ENCODE results near the gene SLC25A51.
A peak's percentile ranks its signal among the peaks of the same experiment; 100 is the strongest.
"Not testable (repeated sequence)": the region's sequence is repeated elsewhere in the genome, so short reads cannot be mapped to it uniquely, and the experiment has no call there.

SLC25A51 gene

DNA sequence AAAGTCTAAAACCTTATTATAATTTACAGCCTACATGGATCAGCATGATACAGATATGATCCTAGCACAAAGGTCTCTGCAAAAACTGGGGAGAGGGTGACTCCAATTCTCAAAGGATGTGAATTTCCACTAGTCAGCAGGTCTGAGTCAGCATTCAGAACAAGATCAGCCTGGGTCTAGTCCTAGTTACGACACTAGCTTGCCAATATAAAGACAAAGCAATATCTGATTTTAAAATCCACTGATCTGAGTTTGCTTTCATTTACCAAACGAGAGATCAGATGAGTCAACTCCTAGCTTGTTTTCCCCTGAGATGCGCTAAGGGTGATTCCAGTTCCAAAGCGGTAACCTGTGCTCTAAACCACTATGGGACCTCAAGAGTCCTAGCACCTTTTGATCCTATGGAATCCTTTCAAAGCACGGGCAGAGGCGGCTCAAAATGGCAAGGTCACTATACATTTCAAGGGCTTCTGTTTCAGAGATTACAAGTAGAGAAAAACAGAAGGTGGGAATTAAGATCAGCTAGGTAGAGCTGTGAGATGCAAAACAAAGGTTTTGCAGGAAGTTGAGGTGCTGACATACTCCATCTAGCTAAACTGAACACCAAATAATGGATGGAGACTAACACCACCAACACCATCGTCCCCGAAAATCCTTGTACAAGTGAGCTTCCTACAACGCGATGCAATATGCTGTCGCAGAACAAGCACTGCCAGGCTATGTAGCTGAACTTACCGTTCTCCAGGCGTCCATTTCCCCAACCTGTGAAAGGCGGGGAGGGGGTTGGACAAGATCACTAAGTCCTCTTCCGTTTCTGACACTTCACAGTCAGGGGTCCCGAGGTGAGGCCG is 906 bp downstream of the SLC25A51 start:
- peak in 1 of 4 experiments; percentile 35 for DNase-seq

DNA sequence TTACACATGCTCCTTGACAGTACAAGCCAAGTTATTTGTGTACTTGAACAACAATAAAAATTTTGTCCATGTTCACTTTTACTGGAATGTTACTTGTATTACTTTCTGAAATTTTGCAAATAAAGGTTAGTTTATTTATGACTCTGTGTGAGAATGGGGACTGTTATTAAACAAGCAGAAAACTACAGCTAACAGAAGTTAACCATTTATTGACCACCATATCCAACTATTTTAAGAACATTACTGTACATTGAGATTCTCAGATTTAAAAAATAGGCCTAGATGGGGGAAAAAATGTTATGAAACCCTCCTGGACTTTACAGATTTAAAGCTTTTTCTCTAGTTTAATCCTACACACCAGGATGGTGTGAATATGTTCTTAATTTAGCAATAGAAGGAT is 1.8 kb downstream of the SLC25A51 start:
- DNase-seq, result no peak

DNA sequence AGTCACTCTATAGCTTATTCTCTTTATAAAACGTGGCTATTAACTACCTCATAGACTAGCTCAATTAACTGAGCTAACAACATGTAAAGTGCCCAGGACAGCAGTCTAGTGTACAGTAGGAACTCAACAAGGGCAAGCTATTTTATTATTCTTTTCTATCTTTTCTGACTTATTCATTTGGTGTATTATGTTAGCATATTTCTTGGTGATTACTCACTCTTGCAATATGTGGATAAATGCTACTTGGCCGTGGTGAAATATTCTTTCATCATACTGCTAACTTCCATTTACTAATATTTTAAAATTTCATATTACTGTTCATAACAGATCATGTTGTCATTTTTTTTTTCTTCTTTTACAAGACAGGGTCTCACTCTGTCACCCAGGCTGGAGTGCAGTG is 4.9 kb downstream of the SLC25A51 start:
- no peak for DNase-seq

DNA sequence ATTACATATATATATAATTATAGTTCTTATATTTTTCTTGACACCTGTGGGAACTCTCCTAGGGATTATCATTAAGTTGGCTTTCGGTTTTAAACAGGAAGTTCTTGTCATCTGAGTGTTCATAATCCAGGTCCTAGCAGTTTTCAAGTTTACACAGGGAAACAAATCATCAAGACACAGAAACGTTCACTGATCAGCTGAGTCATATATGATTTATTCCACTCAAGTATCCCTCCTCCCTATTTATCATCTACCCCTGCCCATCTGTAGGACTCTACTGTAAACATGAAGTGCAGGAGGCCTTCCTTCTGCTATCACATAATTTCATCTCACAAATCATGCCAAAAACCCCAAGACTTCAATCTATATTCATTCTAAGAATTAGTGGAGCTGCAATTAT is 6.3 kb downstream of the SLC25A51 start:
- no peak for DNase-seq

DNA sequence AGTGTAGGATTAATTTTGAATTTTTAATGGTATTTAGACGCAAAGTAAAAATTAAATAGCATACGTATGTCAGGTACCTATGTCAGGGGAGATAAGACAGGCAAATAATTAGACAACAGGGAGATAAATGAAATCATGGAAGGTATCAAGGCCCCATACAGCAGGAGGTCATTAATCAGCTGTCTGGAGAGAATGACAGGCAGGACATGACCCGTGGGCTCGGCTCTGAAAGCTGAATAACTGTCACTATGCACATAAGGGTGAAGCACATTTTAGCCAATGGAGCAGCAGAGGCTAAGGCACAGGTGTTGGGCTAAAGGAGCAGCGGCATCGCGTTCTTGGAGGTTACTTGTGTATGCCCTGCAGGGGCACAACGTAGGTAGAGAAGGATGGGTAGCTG is 11.9 kb downstream of the SLC25A51 start:
- no peak for DNase-seq

DNA sequence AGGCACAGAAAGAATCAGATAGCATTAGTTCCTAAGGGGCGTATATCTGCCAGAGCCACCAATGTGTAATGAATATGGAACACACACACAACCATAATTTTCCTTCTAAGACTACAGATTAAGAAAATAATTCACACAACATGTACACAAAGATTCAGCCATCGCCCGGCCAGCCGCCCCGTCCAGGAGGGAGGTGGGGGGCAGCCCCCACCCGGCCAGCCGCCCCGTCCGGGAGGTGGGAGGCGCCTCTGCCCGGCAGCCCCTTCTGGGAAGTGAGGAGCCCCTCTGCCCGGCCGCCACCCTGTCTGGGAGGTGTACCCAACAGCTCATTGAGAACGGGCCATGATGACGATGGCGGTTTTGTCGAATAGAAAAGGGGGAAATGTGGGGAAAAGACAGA is 12.9 kb downstream of the SLC25A51 start:
- DNase-seq, result not testable (repeated sequence)

DNA sequence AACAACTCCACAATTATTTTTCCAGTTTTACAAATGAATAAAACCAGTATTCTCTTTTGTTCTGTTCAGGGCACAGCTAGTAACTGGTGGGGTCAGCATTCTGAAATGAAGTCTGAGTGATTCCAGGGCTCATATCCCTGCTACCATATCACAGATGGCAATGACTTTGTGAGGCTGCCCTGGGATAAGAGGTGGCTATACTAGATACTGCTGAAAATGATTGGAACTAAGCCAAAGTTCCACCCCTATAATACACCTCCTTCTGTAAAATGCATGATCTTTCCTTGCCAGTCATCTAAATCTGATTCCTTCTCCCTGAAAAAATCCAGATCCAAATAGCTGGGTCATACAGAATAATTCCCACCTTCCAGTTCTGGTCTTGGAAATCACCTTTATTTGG is 14.4 kb downstream of the SLC25A51 start:
- no peak for DNase-seq

DNA sequence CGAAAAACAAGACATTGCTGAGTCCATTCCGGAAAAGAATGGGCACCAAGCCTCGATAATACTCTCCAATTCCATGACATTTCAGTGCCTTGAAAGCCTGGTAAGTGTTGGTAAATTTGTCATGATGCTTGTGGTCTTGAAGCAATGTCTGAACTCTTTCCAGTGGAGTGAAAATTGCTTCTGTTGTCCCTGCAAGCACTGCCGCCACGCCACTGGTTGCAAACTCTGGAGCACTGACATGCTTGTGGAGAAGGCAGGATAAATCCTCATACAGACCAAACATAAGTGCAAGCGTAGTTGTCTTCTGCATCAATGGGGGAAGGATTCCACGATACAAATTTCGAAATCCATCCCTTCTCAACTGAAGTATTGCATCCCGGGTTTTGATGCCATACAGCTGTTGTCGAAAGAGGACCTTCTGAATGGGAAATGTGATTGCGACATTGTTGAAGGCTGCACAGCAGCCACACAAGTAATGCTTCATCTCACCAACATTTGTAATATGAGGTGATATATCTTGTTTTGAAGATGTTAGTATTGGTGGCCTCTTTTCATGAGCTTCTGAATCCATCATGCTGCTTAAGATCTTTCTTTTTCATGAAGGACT is 15.8 kb downstream of the SLC25A51 start:
- not testable (repeated sequence) for DNase-seq

DNA sequence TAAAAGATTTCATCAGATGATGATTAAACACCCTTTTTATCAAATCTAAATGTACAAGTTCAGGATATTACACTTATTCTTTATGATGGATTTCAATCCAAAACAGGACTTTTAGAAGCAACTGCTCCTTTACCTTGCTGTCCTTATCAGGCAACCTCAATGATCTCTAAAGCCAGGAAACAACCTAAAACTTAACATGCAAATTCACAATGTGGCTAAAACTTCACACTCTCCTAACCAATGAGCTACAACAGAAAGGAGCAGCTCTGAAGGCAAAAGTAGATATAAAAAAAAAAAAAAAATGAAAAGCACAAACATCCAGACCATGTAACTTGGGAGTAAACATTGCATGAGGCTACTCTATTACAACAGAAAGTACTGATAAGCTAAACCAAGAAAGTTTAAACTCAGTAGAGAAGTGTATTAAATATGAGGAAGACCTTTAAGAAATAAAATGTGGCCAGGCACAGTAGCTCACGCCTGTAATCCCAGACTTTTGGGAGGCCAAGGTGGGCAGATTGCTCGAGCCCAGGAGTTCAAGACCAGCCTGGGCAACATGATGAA is 22.9 kb downstream of the SLC25A51 start:
- DNase-seq, result no peak

DNA sequence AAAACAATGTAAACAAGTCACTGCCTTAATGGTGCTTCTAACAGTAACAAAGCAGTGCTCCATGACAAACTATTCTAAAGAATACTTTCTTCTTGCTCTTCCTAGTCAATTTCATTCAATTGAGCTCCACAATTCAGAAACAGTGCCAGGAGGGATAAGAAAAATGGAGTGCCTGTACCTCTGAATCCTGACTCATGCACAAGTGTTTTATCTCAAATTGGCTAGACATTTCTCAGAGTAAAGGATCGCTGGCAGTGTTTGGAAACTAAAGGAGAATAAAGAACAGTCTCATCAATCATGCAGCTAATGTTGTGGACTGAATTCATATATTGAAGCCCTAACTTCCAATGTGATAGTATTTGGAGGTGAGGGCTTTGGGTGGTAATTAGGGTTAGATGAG is 27.6 kb downstream of the SLC25A51 start:
- DNase-seq, result no peak

DNA sequence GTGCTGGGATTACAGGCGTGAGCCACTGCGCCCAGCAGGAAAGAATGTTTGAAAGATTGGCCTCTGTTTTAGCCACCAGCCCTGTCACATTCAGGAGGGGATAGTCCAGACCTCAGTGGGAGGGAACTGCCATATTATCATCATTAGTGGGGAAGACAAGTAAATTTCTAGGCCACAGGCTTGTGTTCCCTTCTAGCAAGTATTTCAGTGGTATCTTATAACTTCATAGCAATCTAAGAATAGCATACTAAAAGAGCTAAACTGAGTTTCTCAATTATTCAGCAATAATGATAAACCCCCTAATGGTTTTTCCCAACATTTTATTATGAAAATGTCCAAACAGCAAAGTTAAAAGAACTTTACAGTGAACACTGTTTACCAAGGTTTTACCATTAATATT is 30.0 kb downstream of the SLC25A51 start:
- DNase-seq, result no peak

DNA sequence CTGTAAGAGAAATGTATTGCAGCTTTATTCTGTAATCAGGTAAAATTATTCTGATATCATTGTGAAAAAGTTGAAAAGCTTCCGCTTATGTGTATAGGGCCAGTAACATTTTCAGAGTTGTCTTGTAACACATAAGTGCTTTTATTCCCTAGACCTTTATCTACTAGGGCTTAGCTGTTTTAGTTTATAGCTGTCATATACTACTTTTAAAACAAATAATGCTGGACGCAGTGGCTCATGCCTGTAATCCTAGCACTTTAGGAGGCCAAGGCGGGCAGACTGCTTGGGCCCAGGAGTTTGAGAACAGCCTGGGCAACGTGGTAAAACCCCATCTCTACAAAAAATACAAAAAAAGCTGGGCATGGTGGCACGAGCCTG is 33.1 kb downstream of the SLC25A51 start:
- no peak for DNase-seq

DNA sequence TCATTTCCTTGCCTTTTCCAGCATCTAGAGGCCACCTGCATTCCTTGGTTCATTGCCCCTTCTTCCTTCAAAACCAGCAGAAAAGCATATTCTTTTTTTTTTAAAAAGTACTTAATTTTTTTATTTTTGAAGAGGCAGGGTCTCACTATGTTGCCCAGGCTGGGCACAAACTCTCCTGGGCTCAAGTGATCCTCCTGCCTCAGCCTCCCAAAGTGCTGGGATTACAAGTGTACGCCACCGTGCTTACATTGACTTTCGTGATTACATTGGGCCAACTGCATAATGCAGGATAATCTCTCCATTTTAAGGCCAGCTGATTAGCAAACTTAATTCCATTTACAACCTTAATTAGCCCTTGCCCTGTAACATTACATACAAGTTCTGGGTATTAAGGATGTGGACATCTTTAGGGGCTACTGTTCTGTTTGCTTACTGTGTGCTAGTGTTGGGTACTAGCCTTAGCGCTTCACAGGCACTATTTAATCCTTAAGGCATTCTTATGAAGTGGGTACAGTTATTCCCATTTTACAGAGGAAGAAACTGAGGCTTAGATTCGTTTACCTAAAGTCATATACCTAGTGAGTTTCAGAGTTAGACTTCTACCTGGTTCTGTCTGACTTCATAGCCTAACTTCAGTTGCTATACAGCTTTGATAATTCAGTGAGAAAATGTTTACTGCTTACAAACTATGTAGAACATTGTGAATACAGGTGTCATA is 33.7 kb downstream of the SLC25A51 start:
- no peak for DNase-seq

DNA sequence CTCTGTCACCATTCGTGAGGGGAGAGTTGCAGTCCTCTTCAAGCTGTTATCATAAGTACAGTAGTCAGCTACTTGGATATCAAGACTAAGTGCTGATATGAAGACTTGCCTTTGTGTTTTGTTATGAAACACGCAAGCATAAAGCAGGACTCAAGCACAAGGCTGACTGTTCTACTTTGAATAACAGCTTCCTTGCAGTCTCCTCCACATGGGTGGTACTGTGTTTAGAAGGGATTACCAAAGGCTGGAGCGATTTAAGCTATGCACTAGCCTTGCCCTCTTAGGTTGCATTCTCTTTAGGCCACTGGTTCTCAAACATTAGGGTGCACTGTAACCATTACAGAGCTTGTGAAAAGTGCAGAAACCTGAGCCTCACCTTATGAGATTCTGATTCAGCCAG is 41.4 kb downstream of the SLC25A51 start:
- DNase-seq, result no peak

DNA sequence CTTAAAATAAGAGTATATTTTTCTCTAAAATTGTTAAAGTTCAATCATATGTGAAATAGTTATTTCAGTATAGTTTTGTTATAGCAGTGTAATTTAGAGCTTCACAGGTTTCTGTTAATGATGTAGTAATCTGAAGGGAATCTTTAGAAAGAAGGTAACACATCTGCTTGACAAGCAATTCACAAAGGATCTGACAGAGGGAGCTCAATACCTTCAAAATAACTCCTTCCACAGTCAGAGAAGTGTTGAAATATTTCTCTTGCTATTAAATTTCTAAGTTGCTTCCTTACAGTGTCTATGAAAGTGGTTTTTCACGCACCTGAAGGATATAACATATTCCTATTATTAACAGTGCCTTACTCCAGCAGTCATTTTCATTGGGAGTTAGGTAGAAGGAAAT is 44.9 kb downstream of the SLC25A51 start:
- no peak for DNase-seq

DNA sequence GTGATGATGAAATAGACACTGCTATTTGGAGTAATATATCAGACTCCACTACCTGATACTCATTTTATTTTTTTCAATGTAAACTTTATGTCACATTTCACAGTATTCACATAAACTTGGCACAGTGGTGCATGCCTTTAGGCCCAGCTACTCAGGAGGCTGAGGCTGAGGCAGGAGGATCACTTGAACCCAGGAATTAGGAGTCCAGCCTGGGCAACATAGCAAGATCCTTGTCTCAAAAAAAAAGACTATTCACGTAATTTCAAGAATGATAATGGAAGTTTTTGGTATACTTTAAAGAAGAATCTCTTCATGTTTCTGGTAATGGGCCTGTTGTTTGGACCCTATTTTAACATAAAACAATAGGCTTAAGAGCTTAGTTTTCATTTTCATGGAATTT is 47.4 kb downstream of the SLC25A51 start:
- no peak for DNase-seq

DNA sequence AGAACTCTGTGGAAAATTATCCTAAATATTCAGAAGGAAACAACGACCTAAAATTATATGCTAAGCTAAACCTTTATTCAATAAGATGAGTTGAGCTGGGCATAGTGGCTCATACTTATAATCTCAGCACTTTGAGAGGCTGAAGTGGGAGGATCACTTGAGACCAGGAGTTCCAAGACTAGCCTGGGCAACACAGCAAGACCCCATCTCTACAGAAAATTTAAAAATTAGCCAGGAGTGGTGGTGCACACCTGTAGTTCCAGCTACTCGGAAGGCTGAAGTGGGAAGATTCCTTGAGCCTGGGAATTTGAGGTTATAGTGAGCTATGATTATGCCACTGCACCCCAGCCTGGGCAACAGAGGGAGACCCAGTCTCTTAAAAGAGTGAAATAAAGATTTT is 51.7 kb downstream of the SLC25A51 start:
- no peak for DNase-seq

DNA sequence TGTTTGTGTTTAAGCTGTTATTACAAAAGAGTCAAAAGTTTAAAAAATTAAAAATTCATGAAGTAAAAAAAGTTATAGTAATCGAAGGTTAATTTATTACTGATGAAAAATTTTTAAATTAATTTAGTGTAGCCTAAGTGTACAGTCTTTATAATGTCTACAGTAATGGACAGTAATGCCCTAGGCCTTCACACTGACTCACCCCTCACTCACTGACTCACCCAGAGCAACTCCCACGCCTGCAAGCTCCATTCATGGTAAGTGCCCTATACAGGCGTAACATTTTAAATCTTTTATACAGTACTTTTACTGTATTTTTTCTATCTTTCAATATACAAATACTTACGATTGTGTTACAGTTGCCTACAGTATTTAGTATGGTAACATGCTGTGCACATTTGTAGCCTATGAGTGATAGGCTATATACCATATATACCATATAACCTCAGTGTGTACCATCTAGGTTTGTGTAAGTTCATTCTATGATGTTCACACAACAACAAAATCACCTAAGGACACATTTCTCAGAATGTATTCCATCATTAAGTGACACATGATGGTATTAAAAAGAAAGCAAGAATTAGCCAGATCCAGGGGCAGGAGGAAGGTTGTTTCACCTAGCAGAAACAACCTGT is 63.2 kb downstream of the SLC25A51 start:
- no peak for DNase-seq

DNA sequence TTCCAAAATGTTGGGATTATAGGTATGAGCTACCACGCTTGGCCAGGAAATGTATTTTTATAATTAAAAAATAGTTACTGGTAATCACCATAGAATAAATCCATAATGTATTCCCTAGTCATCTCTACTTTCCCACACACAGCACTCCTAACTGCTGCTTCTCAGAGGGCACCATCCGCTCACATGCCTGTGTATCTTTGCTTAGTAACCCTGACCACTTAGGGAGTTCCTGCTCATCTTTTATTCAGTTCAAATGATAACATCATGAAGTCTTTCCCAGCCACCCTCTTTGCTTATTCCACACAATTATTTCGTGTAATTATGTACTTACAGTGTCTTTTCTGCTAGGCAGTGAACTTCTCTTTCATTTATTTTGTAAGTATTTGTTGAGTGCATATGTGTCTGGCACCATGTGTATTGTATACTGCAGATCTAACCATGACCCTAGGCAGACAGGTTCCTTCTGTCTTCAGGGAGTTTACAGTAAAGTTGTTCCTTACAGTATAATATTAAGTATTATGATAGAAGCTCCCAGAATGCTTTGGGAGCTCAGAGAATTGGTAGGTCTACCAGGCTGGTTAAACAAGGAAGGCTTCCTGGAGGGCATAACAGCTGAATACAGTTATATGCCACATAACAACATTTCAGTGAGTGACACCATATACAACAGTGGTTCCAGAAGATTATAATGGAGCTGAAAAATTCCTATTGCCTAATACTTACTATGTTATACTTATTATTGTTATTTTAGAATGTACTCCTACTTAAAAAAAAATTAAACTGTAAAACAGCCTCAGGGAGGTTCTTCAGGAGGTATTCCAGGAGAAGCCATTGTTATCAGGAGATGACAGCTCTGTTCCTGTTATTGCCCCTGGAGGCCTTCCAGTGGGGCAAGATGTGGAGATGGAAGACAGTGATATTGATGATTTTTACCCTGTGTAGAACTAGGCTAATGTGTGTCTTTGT is 64.1 kb downstream of the SLC25A51 start:
- DNase-seq, result no peak

Data from activated naive CD4-positive, alpha-beta T cell (primary cell).